ENCODE results near the gene ACYP1. TPM values are rescaled to one million over a fixed set of nuclear protein-coding genes. Genes with fewer than 3 reads are reported as not detected.

Gene ACYP1
- polyA plus RNA-seq, 1 of the 3 experiments (the other 2 are of a cell fraction) = 53.5 TPM

DNA sequence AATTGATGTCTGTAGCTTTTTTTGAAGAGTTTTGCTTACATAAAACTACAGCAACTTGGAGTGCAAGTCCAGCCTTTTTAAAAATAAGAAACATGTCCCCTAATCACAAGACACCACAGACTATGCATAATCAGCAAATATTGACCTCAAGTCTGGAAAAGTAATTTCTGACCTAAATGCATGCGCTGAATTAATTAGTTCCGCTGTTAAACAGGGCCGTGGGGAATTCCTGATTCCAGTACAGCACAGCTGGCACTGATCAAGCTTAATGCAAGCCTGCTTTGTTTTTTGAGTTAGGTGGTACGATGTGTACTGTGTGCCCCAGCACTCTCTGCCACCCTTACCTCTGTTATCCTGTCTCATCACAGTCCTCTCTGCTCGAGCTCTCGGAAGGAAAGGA, 21.8 kb downstream of the ACYP1 start:
- Histone ChIP-seq H3K27ac (ENCODE audit: low read depth in 2 of 2, low read length in 1 of 2) (peak overlapping the region; percentile 33 to 62), H3K4me2 (peak overlapping the region; percentile 42), H4K20me1 (ENCODE audit: insufficient read depth) (no peaks in the 10 kb centered on the region), H3K9me3 (no peaks in the 10 kb centered on the region), H3K9me2 (no peaks in the 10 kb centered on the region), H3K27me3 (ENCODE audit: insufficient read depth) (no peaks in the 10 kb centered on the region), H3K79me2 (ENCODE audit: insufficient read depth) (peaks cover 6% of the 10 kb centered on the region; the same call in 1 of the 2 replicates), H3K4me1 (ENCODE audit: control insufficient read depth in 1 of 2, insufficient read depth in 2 of 2, low read depth in 1 of 2, low read length in 1 of 2) (peaks cover 24 to 25% of the 10 kb centered on the region in 2 experiments; a peak in 3 of 4 replicates), H3K36me3 (replicated peaks in 1 of 2; ENCODE audit: control insufficient read depth in 1 of 2, insufficient read depth in 2 of 2, low read length in 1 of 2) (peaks cover 0 to 5% of the 10 kb centered on the region in 2 experiments), H2AFZ (ENCODE audit: low read depth) (no peak overlapping the region), H3K4me3 (ENCODE audit: low read depth in 2 of 2, low read length in 1 of 2) (no peak overlapping the region), H3K9ac (no peak overlapping the region), H3F3A (replicated peaks; ENCODE audit: insufficient read depth) (peaks cover 14% of the 10 kb centered on the region)
- WGBS (ENCODE audit: low lambda C conversion rate) = 16% methylated on average over 6 of the region's 6 CpGs
- CTCF ChIA-PET = interaction anchor here (0.8 to 3.4 kb wide), 8 partner anchors 19 to 181 kb away, joined by 3 to 12 read pairs (median 4); no protein-coding TSS in a partner anchor
- DNase-seq = peak; percentile 68
- POLR2A ChIA-PET = no interaction called here
- TF ChIP-seq RCOR1 (IDR thresholded peaks at IDR 0.05; ENCODE audit: low read length) = peak; percentile 99
- TF ChIP-seq MEF2A (IDR thresholded peaks at IDR 0.05; ENCODE audit: borderline replicate concordance, low read depth) = no peak
- TF ChIP-seq TCF12 (IDR thresholded peaks at IDR 0.05) = peak; percentile 71
- no peak for TF ChIP-seq ELF1 (IDR thresholded peaks at IDR 0.05)
- no peak for TF ChIP-seq TEAD4 (IDR thresholded peaks at IDR 0.05; ENCODE audit: borderline replicate concordance, insufficient read depth)
- TF ChIP-seq, protein P1, sequence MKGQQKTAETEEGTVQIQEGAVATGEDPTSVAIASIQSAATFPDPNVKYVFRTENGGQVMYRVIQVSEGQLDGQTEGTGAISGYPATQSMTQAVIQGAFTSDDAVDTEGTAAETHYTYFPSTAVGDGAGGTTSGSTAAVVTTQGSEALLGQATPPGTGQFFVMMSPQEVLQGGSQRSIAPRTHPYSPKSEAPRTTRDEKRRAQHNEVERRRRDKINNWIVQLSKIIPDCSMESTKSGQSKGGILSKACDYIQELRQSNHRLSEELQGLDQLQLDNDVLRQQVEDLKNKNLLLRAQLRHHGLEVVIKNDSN (IDR thresholded peaks at IDR 0.05; ENCODE audit: borderline replicate concordance, low read depth) = no peak
- TF ChIP-seq YY1 (IDR thresholded peaks at IDR 0.05; ENCODE audit: low read depth) = no peak
- no peak for TF ChIP-seq TAF1 (IDR thresholded peaks at IDR 0.05; ENCODE audit: borderline replicate concordance, low read depth, low read length)
- no peak for TF ChIP-seq RFX5 (IDR thresholded peaks at IDR 0.05; ENCODE audit: low read length)
- no peak; the same call in 1 of the 2 replicates for TF ChIP-seq SMC3 (IDR thresholded peaks at IDR 0.05; ENCODE audit: low read depth, low read length)
- no peak for TF ChIP-seq GABPA (IDR thresholded peaks at IDR 0.05; ENCODE audit: low read depth)
- no peak for TF ChIP-seq EZH2phosphoT487 (IDR thresholded peaks at IDR 0.05; ENCODE audit: borderline replicate concordance, low read depth)
- no peak for TF ChIP-seq FOXJ3 (CRISPR knock-in tag; IDR thresholded peaks at IDR 0.05)
- TF ChIP-seq, protein P2, sequence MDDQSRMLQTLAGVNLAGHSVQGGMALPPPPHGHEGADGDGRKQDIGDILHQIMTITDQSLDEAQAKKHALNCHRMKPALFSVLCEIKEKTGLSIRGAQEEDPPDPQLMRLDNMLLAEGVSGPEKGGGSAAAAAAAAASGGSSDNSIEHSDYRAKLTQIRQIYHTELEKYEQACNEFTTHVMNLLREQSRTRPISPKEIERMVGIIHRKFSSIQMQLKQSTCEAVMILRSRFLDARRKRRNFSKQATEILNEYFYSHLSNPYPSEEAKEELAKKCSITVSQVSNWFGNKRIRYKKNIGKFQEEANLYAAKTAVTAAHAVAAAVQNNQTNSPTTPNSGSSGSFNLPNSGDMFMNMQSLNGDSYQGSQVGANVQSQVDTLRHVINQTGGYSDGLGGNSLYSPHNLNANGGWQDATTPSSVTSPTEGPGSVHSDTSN (IDR thresholded peaks at IDR 0.05) = no peak
- peak; percentile 26 for TF ChIP-seq RAD21 (IDR thresholded peaks at IDR 0.05; ENCODE audit: low read length)
- peak; percentile 74 for TF ChIP-seq CHD2 (IDR thresholded peaks at IDR 0.05; ENCODE audit: low read length, partially characterized antibody)
- no peak for TF ChIP-seq NFIC (IDR thresholded peaks at IDR 0.05; ENCODE audit: borderline replicate concordance)
- TF ChIP-seq, protein P3, sequence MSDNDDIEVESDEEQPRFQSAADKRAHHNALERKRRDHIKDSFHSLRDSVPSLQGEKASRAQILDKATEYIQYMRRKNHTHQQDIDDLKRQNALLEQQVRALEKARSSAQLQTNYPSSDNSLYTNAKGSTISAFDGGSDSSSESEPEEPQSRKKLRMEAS (IDR thresholded peaks at IDR 0.05; ENCODE audit: low read depth) = no peak
- TF ChIP-seq EP300 (IDR thresholded peaks at IDR 0.05; ENCODE audit: borderline replicate concordance in 1 of 2, low read depth in 1 of 2, low read length in 1 of 2) = peak in 1 of 2 experiments; percentile 85; a peak in 2 of 4 replicates
- TF ChIP-seq, protein P4, sequence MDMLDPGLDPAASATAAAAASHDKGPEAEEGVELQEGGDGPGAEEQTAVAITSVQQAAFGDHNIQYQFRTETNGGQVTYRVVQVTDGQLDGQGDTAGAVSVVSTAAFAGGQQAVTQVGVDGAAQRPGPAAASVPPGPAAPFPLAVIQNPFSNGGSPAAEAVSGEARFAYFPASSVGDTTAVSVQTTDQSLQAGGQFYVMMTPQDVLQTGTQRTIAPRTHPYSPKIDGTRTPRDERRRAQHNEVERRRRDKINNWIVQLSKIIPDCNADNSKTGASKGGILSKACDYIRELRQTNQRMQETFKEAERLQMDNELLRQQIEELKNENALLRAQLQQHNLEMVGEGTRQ (IDR thresholded peaks at IDR 0.05; ENCODE audit: borderline replicate concordance, low read depth, low read length) = no peak
- TF ChIP-seq NRF1 (IDR thresholded peaks at IDR 0.05; ENCODE audit: low read depth, low read length) = no peak
- TF ChIP-seq JUND (IDR thresholded peaks at IDR 0.05) = no peak
- peak; percentile 77 for TF ChIP-seq MXI1 (IDR thresholded peaks at IDR 0.05; ENCODE audit: low read depth, low read length)
- TF ChIP-seq, protein P5, sequence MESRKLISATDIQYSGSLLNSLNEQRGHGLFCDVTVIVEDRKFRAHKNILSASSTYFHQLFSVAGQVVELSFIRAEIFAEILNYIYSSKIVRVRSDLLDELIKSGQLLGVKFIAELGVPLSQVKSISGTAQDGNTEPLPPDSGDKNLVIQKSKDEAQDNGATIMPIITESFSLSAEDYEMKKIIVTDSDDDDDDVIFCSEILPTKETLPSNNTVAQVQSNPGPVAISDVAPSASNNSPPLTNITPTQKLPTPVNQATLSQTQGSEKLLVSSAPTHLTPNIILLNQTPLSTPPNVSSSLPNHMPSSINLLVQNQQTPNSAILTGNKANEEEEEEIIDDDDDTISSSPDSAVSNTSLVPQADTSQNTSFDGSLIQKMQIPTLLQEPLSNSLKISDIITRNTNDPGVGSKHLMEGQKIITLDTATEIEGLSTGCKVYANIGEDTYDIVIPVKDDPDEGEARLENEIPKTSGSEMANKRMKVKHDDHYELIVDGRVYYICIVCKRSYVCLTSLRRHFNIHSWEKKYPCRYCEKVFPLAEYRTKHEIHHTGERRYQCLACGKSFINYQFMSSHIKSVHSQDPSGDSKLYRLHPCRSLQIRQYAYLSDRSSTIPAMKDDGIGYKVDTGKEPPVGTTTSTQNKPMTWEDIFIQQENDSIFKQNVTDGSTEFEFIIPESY (IDR thresholded peaks at IDR 0.05; ENCODE audit: borderline replicate concordance, low read depth) = no peak
- TF ChIP-seq GATA2 (CRISPR knock-in tag; IDR thresholded peaks at IDR 0.05) = peak; percentile 46; the same call in 1 of the 2 replicates
- peak; percentile 59 for TF ChIP-seq POLR2AphosphoS5 (IDR thresholded peaks at IDR 0.05; ENCODE audit: low read depth, low read length)
- TF ChIP-seq, protein P6, sequence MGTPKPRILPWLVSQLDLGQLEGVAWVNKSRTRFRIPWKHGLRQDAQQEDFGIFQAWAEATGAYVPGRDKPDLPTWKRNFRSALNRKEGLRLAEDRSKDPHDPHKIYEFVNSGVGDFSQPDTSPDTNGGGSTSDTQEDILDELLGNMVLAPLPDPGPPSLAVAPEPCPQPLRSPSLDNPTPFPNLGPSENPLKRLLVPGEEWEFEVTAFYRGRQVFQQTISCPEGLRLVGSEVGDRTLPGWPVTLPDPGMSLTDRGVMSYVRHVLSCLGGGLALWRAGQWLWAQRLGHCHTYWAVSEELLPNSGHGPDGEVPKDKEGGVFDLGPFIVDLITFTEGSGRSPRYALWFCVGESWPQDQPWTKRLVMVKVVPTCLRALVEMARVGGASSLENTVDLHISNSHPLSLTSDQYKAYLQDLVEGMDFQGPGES (IDR thresholded peaks at IDR 0.05; ENCODE audit: low read depth, low read length) = no peak
- TF ChIP-seq, protein P7, sequence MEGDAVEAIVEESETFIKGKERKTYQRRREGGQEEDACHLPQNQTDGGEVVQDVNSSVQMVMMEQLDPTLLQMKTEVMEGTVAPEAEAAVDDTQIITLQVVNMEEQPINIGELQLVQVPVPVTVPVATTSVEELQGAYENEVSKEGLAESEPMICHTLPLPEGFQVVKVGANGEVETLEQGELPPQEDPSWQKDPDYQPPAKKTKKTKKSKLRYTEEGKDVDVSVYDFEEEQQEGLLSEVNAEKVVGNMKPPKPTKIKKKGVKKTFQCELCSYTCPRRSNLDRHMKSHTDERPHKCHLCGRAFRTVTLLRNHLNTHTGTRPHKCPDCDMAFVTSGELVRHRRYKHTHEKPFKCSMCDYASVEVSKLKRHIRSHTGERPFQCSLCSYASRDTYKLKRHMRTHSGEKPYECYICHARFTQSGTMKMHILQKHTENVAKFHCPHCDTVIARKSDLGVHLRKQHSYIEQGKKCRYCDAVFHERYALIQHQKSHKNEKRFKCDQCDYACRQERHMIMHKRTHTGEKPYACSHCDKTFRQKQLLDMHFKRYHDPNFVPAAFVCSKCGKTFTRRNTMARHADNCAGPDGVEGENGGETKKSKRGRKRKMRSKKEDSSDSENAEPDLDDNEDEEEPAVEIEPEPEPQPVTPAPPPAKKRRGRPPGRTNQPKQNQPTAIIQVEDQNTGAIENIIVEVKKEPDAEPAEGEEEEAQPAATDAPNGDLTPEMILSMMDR (IDR thresholded peaks at IDR 0.05) = no peak

Measured in SK-N-SH (cell line).